Activated T-helper 17 cell treated with anti-CD3 and anti-CD28 coated beads, Interleukin-2, amount 50 U/mL, for 72 hours (primary cell): ENCODE results near the gene TRIOBP. TPM values are rescaled to one million over a fixed set of nuclear protein-coding genes. Genes with fewer than 3 reads are reported as not detected.
A peak's percentile ranks its signal among the peaks of the same experiment; 100 is the strongest.
"Not testable (repeated sequence)": the region's sequence is repeated elsewhere in the genome, so short reads cannot be mapped to it uniquely, and the experiment has no call there.

Experiments
- ATAC-seq: fragments of 150-1000 bp; cut with Tn5 transposase; replicated peaks from 2 replicates; pipeline ENCODE4 v1.10.0; 2021; ENCODE audit warnings: mild to moderate bottlenecking, moderate library complexity
- H3K27ac Mint-ChIP-seq: one replicate; pipeline ENCODE4 v1.8.0; 2022; ENCODE audit warnings: mixed read lengths
- H3K27me3 Mint-ChIP-seq: one replicate; pipeline ENCODE4 v1.8.0; 2022; ENCODE audit warnings: mixed read lengths
- H3K36me3 Mint-ChIP-seq: one replicate; pipeline ENCODE4 v1.8.0; 2022; ENCODE audit warnings: low read depth, mild to moderate bottlenecking, mixed read lengths
- H3K4me1 Mint-ChIP-seq: one replicate; pipeline ENCODE4 v1.8.0; 2022; ENCODE audit warnings: mixed read lengths
- H3K4me3 Mint-ChIP-seq: one replicate; pipeline ENCODE4 v1.8.0; 2022; ENCODE audit warnings: mild to moderate bottlenecking, mixed read lengths
- H3K9me3 Mint-ChIP-seq: one replicate; pipeline ENCODE4 v1.8.0; 2022; ENCODE audit warnings: mixed read lengths
- total RNA-seq, 2 donors: library from RNA; stranded (reverse); gene quantifications; one replicate each; pipeline ENCODE4 v1.2.3, GENCODE V29; 2022

Gene TRIOBP
- total RNA-seq, 2 donors from 2014 or later = 28.2 to 36.9 TPM

- H3K4me3 Mint-ChIP-seq = no peak overlapping the region
- peaks cover 4% of the 10 kb centered on the region for H3K4me1 Mint-ChIP-seq
- no peaks in the 10 kb centered on the region for H3K9me3 Mint-ChIP-seq
- no peak overlapping the region for H3K27ac Mint-ChIP-seq
- ATAC-seq = no peak
- no peaks in the 10 kb centered on the region for H3K36me3 Mint-ChIP-seq
- no peaks in the 10 kb centered on the region for H3K27me3 Mint-ChIP-seq
Observed at GRCh38 chr22:37797874-37798500, 101.1 kb downstream of the TRIOBP start.

- not testable (repeated sequence) for H3K4me1 Mint-ChIP-seq, H3K27ac Mint-ChIP-seq, H3K4me3 Mint-ChIP-seq, H3K27me3 Mint-ChIP-seq, ATAC-seq, H3K36me3 Mint-ChIP-seq, H3K9me3 Mint-ChIP-seq
Observed at GRCh38 chr22:37799979-37800378, 103.1 kb downstream of the TRIOBP start.

GRCh38 chr22:37801946-37802309 lies 105.1 kb downstream of the TRIOBP start:
- no peaks in the 10 kb centered on the region for H3K36me3 Mint-ChIP-seq
- no peaks in the 10 kb centered on the region for H3K9me3 Mint-ChIP-seq
- peaks cover 11% of the 10 kb centered on the region for H3K27me3 Mint-ChIP-seq
- peaks cover 13% of the 10 kb centered on the region for H3K4me1 Mint-ChIP-seq
- no peak for ATAC-seq
- no peak overlapping the region for H3K27ac Mint-ChIP-seq
- peak overlapping the region; percentile 78 for H3K4me3 Mint-ChIP-seq

DNA sequence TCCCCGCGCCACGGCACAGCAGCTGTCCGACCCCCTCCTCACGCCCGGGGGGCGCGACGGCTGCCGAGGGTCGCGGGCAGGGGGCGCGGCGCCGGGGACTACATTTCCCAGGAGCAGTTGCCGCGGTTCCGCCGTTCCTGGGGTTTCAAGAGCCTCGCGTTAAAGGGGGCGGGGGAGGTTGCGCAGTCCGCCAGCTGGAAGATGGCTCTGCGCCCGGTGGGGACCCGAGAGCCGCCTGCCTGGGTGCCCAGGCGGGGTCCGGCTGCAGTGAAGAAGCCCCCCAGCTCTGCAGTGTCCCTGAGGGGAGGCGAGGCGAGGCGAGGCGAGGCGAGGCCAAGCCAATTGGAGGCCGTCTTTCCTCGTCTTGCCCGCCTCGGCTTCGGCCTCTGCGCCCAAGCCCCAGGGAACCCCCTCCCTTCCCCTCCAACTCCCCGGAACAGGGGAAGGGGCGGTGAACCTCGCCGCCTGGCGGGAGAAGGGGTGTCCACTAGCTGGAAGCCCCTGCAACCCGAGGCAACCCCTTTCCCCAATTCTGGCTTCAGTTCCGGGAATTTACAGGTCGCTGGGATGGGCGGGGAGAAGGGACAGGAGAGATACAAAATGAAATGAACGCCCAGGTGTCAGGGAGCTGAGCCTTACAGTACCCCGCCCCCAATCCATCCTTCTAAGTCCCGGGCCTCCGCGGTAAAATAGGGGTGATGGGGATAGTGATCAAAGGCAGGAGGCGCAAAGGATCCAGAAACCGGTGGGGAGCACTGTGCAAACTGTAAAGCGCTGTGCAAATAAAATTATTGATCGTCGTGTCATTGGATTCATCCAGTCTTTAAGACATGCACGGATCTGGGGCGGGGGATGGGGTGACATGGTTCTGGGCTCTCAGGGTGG lies 105.7 kb downstream of the TRIOBP start:
- H3K4me3 Mint-ChIP-seq = peak overlapping the region; percentile 78
- H3K36me3 Mint-ChIP-seq = no peaks in the 10 kb centered on the region
- peaks cover 11% of the 10 kb centered on the region for H3K27me3 Mint-ChIP-seq
- no peaks in the 10 kb centered on the region for H3K9me3 Mint-ChIP-seq
- ATAC-seq = no peak
- no peak overlapping the region for H3K27ac Mint-ChIP-seq
- H3K4me1 Mint-ChIP-seq = peaks cover 13% of the 10 kb centered on the region

GRCh38 chr22:37803195-37803638 lies 106.4 kb downstream of the TRIOBP start:
- H3K27ac Mint-ChIP-seq = no peak overlapping the region
- no peak for ATAC-seq
- H3K4me3 Mint-ChIP-seq = peak overlapping the region; percentile 78
- no peaks in the 10 kb centered on the region for H3K36me3 Mint-ChIP-seq
- peaks cover 13% of the 10 kb centered on the region for H3K4me1 Mint-ChIP-seq
- H3K27me3 Mint-ChIP-seq = peaks cover 11% of the 10 kb centered on the region
- no peaks in the 10 kb centered on the region for H3K9me3 Mint-ChIP-seq

DNA sequence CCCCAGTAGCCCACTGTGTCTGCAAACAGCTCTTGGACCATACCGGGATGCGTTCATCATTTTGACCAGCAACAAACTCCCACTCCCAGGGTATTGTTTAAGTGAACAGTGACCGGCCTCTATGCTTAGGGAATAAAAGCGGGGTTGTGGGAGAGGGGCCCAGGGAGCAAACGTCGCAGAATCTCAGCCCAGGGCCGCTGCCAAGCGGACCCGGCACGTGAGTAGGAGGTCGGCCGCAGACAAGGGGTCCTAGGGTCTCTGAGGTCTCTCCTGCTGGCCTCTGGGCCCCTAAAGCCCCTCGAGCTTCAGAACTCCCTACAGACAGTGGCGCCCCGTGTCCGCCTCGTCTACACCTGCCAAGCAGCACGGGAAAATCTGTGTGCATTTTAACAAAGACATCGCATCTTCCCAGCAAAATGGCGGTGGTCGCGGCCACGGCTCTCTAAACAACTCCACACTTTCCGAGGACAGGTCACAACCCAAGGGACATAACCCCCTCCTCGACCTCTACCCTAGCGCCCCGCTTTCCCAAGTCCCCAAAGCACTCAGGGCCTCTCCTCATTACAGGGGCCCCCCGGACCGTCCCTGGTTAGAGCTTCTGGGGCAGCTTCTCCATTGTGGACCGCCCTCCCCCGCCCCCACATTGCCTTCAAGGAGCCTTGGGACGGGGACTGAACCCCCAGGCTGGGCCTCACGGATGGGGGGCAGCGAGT lies 106.9 kb downstream of the TRIOBP start:
- H3K27ac Mint-ChIP-seq = peak overlapping the region; percentile 68
- peaks cover 13% of the 10 kb centered on the region for H3K4me1 Mint-ChIP-seq
- H3K4me3 Mint-ChIP-seq = peak overlapping the region; percentile 78
- no peak for ATAC-seq
- H3K36me3 Mint-ChIP-seq = no peaks in the 10 kb centered on the region
- peaks cover 11% of the 10 kb centered on the region for H3K27me3 Mint-ChIP-seq
- no peaks in the 10 kb centered on the region for H3K9me3 Mint-ChIP-seq

GRCh38 chr22:37804352-37804880 lies 107.6 kb downstream of the TRIOBP start:
- Mint-ChIP-seq H3K9me3 (no peaks in the 10 kb centered on the region), H3K4me1 (peaks cover 13% of the 10 kb centered on the region), H3K36me3 (no peaks in the 10 kb centered on the region), H3K27me3 (peaks cover 11% of the 10 kb centered on the region), H3K27ac (peak overlapping the region; percentile 68), H3K4me3 (peak overlapping the region; percentile 78)
- no peak for ATAC-seq

DNA sequence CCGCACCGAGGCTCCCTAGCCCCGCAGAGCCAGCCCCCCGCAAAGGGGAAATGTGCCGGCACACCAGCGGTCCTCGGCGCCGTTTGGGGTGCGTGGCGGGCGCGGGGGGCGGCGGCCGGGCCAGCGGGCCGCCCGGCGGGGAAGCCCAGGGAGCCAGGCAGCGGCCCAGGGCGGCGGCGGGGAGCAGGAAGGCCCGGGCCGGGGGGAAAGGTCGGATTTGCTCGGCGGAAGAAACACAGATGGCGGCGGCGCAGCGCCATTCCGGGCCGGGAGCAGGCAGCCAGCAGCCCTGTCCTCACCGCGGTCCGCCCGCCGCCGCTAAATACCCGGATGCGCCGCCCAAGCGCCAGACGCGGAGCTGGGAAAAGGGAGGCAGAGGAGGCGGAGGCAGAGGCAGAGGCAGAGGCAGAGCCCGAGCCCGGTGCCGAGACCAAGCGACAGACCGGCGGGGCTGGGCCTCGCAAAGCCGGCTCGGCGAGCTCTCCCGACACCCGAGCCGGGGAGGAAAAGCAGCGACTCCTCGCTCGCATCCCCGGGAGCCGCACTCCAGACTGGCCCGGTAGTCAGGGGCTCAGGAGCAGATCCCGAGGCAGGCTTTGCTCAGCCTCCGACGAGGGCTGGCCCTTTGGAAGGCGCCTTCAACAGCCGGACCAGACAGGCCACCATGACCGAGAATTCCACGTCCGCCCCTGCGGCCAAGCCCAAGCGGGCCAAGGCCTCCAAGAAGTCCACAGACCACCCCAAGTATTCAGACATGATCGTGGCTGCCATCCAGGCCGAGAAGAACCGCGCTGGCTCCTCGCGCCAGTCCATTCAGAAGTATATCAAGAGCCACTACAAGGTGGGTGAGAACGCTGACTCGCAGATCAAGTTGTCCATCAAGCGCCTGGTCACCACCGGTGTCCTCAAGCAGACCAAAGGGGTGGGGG lies 108.3 kb downstream of the TRIOBP start:
- H3K9me3 Mint-ChIP-seq = no peaks in the 10 kb centered on the region
- H3K36me3 Mint-ChIP-seq = no peaks in the 10 kb centered on the region
- peaks cover 11% of the 10 kb centered on the region for H3K27me3 Mint-ChIP-seq
- H3K27ac Mint-ChIP-seq = peak overlapping the region; percentile 42
- peak; percentile 60 for ATAC-seq
- H3K4me3 Mint-ChIP-seq = peak overlapping the region; percentile 78
- peaks cover 13% of the 10 kb centered on the region for H3K4me1 Mint-ChIP-seq

DNA sequence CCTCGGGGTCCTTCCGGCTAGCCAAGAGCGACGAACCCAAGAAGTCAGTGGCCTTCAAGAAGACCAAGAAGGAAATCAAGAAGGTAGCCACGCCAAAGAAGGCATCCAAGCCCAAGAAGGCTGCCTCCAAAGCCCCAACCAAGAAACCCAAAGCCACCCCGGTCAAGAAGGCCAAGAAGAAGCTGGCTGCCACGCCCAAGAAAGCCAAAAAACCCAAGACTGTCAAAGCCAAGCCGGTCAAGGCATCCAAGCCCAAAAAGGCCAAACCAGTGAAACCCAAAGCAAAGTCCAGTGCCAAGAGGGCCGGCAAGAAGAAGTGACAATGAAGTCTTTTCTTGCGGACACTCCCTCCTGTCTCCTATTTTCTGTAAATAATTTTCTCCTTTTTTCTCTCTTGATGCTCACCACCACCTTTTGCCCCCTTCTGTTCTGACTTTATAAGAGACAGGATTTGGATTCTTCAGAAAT lies 109.0 kb downstream of the TRIOBP start:
- H3K27ac Mint-ChIP-seq = no peak overlapping the region
- ATAC-seq = no peak

DNA sequence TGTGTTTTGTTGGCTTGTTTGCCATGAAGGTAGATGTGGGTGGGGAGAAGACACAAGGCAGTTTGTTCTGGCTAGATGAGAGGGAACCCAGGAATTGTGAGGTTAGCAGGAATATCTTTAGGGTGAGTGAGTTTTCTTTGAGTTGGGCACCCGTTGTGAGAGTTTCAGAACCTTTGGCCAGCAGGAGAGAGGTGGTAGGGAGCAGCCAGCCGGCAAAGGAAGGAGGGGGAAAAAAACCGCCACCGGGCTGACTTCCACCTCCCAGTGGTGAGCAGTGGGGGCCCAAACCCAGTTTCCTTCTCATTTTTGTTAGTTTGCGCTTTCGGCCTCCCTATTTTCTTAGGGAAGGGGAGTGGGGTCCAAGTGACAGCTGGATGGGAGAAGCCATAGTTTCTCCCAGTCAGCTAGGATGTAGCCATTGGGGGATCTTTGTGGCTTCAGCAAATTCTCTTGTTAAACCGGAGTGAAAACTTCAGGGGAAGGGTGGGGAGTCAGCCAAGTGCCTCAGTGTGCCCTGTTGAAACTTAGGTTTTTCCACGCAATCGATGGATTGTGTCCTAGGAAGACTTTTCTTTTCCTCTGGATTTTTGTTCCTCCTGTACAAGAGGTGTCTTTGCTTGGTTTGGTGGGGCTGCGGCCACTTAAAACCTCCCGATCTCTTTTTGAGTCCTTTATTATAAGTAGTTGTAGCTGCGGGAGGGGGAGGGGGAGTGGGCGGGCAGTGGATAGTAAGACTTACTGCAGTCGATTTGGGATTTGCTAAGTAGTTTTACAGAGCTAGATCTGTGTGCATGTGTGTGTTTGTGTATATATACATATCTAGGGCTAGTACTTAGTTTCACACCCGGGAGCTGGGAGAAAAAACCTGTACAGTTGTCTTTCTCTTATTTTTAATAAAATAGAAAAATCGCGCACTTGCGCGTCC lies 109.8 kb downstream of the TRIOBP start:
- H3K27ac Mint-ChIP-seq = no peak overlapping the region
- H3K36me3 Mint-ChIP-seq = no peaks in the 10 kb centered on the region

More for the DNA sequence above, 109.0 kb downstream of the TRIOBP start:
- no peaks in the 10 kb centered on the region for H3K9me3 Mint-ChIP-seq
- peaks cover 13% of the 10 kb centered on the region for H3K4me1 Mint-ChIP-seq
- no peaks in the 10 kb centered on the region for H3K36me3 Mint-ChIP-seq
- peaks cover 11% of the 10 kb centered on the region for H3K27me3 Mint-ChIP-seq
- peak overlapping the region; percentile 78 for H3K4me3 Mint-ChIP-seq

GRCh38 chr22:37807410-37808293 lies 110.8 kb downstream of the TRIOBP start, which contains the start of gene GCAT:
GCAT (plus strand) TSS chr22:37807934; CDS start chr22:37807968, 34 bp downstream.
- Mint-ChIP-seq H3K9me3 (no peaks in the 10 kb centered on the region), H3K27ac (no peak within 1 kb of the TSS), H3K4me3 (peak within 1 kb of the TSS; percentile 78), H3K36me3 (no peaks in the 10 kb centered on the region), H3K27me3 (peaks cover 11% of the 10 kb centered on the region), H3K4me1 (peaks cover 12% of the 10 kb centered on the region)
- peak; percentile 97 for ATAC-seq

More for the DNA sequence above, 109.8 kb downstream of the TRIOBP start:
- peaks cover 13% of the 10 kb centered on the region for H3K4me1 Mint-ChIP-seq
- peaks cover 11% of the 10 kb centered on the region for H3K27me3 Mint-ChIP-seq
- peak overlapping the region; percentile 78 for H3K4me3 Mint-ChIP-seq
- ATAC-seq = no peak
- H3K9me3 Mint-ChIP-seq = no peaks in the 10 kb centered on the region

GRCh38 chr22:37808294-37808657 lies 111.4 kb downstream of the TRIOBP start:
- ATAC-seq = no peak
- peaks cover 11% of the 10 kb centered on the region for H3K27me3 Mint-ChIP-seq
- no peaks in the 10 kb centered on the region for H3K36me3 Mint-ChIP-seq
- H3K27ac Mint-ChIP-seq = no peak overlapping the region
- no peaks in the 10 kb centered on the region for H3K9me3 Mint-ChIP-seq
- H3K4me1 Mint-ChIP-seq = peaks cover 6% of the 10 kb centered on the region
- peak overlapping the region; percentile 78 for H3K4me3 Mint-ChIP-seq
